ENCODE results near the gene ITPK1.

Gene ITPK1

DNA sequence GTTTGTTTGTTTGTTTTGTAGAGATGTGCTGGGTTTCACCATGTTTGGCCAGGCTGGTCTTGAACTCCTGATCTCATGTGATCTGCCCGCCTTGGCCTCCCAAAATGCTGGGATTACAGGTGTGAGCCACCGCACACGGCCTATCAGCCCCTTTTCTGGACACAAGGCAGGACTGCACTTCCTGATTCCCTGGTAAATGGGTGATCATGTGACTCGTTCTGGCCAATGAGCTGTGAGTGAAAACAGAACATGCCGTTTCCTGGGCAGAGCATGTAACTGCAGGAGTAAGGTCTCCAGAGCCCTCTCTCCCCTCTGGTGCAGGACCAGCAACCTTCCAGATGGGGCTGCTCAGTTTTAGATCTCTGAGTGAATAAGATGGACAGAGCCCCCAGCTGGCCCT lies 92.7 kb downstream of the ITPK1 start:
- no peak for FAIRE-seq

DNA sequence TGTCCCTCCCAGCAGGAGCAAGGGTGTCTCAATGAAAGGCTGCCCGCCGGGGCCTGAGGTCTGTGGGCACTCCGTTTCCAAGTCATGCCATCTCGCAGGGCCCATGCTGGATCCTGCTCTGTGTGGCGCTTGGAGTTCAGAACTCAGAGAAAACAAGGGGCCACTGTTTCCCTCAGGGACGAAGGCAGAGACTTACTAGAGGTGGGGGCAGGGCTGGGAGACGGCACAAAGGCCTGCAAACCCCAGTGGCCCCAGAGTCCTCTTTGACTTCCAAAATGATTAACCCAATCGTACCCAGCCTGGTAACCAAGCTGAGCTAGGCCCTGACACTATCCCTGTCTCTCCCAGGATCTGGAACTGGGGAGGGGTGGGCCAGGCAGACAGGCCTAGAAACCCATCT lies 95.8 kb downstream of the ITPK1 start:
- no peak for FAIRE-seq

DNA sequence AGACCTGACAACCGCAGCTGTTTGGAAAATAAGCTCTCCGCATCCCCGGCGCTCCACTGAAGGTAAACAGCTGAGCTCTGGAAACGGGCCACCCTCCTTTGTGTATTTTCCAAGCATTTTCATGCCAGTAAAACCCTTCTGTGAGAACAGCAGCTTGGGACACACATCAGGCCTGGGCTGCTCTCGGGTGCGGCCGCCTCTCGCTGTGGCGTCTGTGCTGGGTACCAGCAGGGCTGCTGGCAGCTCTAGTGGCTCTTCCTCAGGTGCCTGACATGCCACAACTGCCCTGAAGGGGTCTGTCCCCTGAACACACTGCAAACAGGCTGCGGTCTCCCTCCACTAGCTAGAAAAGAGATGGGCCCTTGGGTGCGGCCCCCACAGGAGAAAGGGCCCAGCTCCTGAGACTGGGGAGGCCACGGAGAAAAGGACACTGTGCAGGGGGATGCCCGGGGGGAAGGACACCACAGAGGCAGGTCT lies 96.3 kb downstream of the ITPK1 start:
- FAIRE-seq = no peak

DNA sequence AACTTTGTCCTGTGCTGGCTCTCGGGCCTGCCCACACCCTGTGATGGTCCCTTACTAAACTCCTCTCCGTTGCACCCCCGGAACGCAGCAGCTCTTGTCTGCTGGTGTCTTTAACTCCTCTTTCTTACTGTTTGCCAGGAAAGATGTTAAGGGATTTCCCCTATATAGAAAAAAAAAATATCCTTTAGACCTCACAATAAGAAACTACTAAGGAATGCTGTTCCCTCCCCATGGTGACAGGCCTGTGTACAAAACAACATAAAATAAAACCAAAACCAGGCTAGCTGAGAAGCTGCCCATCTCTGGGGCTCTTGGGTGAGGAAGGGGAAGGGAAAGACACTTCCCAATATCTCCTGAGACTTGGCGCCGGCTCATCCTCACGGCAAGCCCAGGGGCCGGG lies 97.4 kb downstream of the ITPK1 start:
- no peak for FAIRE-seq

DNA sequence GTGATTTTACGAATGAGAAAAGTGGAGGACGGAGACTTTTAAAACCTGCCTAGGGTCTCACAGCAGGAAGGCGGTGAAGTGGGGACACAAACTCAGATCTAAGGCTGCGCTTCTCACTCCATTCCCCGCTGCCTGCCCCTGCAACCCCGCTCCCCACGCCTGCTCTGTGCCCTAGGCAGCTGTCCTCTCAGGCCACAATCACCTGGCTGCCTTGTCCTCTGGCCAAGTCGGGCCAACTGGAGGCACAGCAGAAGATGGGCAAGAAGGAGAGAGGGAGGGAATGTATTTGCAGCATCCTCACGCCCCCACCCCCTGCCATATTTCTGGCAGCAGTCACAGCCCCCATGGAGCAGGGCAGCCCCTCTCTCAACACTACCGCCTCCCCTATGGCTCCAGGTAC lies 97.8 kb downstream of the ITPK1 start:
- FAIRE-seq = no peak

DNA sequence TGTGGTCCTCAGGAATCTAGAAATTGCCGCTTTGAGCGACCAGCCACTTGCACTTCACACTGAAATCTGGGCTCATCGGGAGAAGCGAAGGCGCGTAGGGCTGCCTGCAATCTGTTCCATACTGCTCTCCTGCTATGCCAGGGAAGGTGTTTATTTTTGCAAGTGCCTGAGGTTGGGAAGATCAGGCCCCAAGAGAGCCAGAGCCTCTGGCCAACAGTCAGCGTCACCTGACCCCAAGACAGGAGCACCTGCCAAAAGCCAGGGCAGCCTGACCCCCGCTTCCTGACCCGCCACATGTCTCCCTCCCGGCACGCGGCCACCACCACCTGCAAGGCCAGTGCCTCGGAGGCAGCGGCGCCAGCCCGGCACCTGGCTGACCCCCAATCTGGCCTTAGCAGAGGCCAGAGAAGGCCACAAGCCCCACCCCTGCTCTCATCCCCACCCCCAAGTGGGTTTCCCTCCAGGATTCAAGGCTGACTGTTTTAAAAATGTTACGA lies 98.4 kb downstream of the ITPK1 start:
- no peak for FAIRE-seq

DNA sequence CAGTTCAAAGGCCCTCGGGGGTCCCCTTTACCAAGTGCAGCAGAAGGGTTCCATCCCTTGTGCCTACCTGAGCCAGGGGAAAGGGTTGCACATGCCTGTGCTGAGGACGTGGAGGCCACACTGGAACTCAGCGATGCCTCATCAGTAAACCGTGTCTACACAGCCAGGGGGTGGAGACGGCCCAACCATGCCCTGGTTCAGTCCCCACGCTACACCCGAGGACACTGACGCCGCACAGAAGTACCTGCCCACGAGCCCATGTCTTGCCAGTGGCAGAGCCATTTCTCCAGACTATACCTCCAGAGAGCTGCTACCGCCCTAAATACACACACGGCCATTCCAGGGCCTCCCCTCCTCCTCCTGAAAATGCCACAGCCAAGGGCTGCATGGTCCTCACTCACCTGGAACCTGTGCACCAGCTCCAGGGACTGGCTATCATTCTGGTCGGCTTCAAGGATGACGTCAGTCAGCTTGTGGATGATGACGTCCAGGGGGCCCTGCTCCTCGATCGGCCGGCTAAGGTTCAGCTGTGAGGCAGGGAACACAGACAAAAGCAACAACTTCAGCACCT lies 99.4 kb downstream of the ITPK1 start:
- FAIRE-seq = no peak

DNA sequence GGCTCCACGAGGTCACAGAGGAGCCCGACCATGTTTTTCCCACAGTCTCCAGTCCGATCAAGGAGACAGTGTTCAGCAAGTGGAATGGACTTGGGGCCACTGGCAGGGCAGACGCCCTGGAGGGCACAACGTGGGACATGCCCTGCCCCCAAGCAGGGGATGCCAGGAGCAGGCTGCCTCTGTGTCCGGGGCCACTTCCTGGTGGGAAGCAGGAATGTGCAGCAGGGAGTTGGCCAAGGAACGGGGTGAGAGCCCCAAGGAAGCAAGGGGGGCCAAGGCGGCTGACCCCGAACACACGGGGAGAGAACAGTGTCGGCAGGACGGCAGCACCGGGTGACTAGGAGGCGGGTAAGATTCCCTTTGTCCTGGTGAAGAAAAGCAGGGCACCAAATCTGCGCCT lies 100.2 kb downstream of the ITPK1 start:
- no peak for FAIRE-seq

DNA sequence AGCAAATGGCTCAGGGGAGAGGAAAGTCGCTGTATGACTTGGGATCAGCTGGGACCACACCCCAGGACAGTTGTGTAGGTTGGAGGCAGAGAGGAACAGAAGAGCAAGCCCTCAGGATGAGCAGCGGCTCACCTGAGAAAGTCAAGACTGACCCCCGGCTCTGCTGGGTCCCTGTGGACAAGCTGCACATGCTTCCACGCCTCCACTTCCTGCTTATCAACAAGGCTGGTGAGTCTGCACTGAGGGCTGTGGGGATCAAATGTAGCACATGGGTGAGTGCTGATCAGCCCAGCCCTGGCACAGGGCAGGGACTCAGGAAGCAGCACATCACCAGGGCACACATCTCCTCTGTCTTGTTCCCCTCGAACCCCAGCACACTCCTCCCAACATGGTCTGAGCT lies 100.7 kb downstream of the ITPK1 start:
- FAIRE-seq = no peak

DNA sequence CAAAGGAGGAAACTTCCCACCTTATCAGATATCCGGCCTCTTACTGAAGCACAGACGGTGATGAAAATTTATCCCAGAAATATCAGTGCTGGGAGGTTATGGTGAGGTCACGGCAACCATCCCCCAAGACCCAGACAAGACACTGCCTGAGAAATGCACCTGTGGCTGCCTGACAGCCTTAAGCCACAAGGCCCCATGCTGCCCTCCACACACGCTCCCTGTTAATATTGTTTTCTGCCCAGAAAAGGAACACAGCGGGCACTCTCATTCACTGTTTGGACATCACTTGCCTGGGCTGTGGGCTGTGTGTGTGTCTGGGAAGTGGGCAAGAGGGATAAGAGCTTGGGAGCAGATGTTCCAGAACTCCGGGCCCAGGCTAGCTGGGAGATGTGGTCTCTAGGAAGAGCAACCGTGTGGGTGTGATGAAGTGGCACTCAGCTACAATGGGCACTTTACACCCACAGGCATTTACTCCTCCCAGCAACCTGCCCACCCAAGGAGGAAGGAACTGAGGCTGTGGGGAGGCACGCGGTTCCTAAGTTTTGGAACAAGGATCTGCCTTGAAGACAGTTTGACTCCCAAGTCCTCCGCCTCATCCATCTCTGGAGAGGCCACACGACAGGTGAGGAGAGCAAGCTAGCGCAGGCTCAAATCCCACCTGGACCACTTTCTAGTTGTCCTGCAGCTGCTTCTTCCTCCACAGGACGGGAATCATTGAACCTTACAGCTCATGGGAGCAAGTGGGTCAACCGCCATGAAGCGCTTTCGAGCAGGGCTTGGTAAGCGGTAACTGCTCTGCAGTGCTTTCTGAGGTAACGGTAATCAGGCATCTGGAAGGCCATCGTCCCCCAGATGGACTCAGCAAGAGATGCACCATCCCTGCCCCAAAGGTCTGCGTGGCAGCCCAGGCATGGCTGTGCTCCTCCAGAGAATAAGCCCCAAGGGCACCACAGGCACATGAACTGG lies 101.4 kb downstream of the ITPK1 start:
- FAIRE-seq = no peak

DNA sequence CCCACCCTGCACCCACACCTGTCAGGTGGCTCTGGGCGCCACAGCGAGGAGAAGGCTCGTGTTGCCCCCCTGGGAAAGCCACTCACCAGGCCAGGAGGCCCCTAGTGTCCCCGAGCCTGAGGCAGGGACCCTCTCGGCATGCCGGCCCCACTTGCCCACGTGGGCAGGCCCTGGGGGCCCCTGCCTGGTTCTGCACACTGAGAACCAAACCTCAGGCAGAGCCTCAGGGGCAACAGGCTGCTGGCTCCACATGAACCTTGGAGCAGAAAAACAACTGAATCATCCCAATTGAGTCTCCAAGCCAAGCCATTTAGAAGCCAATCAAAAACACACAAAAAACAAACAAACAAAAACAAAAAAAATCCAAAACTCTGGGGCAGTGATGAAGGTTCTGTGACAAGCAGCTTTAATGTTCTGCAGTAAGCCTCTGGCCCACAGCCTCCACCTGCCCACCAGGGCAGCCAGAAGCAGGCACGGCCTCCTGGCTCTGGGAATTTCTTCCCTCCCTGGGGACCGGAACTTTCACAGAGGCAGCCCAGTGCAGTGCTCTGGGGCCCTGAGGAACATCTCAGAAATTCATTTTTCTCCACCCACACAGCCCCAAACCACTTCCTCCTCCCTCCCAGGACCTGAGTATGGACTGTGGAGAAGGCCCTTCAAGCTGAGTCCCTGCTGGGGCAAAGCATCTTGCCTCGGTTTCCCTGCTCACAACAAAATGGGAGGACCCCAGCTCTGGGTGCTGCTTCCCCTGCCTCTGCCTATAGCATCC lies 102.6 kb downstream of the ITPK1 start:
- FAIRE-seq = no peak

DNA sequence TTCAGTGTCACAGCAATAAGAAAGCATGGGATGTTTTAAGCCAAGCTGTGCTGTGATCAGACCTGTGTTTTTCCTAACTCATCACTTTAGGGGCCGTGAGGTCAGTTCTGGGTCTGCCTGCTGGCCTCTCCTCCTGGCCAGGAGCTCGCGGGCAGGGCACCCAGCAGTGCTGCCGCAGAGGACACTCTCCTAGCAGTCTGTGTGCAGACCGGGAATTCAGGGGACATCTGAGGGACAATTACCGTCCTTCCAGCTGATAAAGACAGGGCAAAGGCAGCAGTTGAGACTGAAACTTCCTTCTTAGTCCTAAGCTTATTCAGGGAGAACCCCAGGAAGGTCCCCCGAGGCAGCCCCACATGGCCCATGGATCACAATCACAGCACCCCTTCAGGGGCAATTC lies 103.2 kb downstream of the ITPK1 start:
- FAIRE-seq = no peak

DNA sequence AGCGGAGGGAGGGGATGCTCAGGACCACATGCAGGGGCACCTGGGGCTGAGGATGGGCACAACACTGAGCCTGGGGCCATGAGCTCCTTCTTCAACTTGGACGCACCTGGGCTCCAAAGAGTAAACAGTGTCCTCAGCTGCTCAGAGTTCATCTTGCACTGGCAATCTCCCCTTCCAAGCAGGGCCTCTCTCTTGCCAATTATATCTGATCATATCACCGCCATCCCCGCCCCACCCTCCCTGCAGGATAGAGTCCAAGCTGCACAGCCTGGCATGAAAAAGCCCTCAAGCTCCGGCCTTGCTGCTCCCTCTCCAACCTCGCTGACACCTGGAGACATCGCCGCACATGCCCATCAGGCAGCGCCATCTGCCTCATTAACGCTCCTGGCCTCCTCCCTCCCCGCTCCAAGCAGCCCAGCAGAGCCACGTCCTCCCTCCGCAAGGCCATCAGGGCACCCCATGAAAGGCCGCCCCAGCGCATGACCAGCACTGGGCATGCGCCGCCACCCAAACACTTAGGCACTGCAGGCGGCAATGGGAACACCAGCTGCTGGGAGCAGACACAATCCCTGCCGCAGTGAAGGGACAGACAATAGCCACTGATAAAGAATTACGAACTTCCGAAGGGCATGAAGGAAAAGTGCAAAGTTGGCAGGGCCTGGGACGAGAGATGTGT lies 103.9 kb downstream of the ITPK1 start:
- FAIRE-seq = no peak

DNA sequence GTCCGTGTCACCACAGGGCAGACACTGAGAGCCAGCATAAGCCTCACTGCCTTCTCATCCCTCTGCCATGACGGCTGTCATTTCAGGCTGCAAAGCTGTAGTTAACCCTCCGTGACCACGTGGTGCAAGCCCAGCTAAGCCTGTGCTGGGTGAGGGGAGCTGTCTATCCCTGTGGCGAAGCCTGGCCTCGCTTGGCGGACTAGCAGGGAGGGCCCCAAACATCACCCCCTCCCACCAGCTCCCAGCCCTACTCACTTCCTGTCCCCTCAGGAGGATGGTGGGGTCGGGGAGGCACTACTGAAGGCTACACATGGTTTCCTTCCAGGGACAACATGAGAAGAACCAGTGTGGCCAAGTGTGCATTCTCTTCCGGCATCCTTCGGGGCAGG lies 104.6 kb downstream of the ITPK1 start:
- FAIRE-seq = no peak

DNA sequence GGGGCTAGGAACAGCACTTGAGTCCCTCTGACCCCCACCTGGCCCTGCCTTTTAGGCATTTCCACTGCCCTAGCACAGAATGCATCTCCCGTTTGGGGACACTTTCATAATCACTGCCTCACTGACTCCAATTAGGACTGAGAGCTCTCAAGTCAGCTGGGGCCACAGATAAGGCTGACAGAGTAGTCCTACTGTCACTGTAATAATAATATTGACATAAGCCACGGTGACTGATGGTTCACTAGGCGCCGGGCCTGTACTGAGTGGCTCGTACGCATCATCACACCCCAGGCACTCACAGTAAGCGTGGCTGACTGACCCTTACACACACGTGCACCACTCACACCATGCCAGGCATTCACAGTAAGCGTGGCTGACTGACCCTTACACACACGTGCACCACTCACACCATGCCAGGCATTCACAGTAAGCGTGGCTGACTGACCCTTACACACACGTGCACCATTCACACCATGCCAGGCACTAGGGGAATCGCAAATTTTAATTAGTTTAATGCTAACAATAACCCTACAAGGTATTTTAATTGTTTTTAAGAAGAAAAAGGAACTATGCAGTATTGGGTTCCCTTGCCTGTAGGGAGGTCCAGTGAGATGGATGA lies 105.1 kb downstream of the ITPK1 start:
- FAIRE-seq = no peak

DNA sequence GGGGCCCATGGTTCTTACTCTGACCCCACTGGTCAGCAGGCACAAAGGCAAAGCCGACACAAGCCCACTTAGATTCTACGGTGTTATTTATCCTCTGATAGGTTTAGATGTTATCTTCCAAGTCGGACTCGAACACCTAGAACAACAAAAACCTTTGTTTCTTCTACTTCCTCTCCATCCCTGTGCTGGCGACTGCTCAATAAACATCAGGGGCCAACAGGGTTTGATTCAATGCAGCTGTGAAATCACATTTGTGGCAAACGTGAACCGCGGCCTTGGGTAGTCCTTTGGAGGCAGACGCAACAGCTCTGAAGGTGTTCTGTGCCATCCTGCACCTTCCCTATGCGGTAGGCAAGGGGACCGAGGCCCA lies 105.6 kb downstream of the ITPK1 start:
- no peak for FAIRE-seq

DNA sequence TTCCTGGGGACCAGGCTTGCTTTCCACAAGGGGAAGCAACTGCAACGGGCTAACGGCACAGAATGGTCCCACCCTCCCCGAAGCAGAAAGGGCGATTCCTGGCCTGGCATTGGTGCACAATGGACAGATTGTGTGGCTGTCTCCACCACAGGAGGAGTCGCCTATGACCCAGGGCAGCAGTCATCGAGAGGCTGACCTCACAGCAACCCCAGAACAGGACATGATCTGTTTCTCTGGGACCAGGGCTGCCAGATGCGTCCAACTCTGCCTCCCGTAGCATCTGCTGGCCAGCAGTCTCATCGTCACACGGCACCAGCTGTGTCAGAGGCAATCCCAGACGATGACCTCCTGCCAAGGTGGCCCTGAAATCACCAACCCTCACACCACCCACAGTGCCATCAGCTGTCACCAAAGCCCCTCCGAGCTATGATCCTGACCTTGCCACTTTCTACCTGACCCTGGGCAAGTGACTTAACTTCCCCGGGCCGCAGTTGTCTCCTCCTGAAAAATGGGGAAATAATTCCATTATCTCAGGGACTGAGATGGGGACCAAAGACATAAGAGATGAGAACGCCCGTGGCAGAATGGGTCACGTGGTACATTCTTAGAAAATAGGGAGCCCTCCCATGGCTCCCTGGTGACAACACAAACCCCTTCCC lies 106.1 kb downstream of the ITPK1 start:
- no peak for FAIRE-seq

DNA sequence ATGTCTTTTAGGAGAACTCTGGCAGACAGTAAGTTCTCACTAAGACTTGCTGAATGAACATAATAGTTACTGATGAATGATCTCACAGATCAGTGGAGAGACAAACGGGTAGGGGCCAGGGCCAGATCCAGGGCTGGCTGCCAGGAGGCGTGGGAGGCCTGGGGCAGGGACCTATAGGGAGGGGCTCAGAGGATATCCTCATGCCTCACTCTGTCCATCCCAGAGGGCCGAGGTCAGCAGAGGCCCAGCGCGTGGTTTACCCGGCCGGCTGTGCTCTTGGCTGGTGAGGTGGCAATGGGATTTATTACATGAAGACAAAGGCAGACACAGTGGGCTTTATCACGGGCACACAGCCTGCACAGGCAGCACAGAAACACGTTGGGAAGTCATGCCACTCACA lies 107.3 kb downstream of the ITPK1 start:
- no peak for FAIRE-seq

DNA sequence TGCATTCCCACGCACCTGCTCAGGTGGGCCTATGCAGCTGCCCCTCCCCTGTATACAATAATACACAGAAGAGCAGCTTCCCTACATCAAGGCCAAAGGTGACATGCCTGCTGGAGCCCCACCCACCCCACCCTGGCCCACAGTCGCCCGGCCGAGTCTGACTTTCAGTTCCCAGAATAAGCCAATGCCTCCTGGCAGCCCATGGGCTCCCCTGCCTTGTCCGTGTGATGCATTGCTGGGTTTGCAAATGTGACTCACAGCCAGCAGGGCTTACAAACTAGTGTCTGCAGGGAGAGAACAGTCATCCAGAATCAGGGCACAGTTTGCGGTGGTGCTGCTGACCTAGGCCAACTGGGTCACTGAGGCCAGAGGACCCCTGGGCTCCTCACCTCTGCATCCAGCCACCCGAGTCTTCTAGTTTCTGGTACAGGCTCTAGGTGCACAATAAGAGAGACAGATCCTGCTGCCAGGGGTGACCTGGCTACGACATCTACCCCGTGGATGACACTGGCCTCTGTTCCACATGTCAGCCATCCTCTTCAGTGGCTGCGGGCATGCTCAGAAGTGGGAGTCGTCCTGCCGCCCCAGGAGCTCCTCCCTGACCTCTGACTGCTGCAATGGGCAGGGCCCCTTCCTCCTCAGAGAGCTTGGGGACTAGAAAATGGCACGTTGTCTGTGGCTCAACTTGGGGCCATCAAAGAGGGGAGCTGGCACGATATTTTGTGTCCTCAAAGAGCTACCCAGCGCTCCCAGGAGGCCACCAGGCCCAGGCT lies 108.3 kb downstream of the ITPK1 start:
- no peak for FAIRE-seq

DNA sequence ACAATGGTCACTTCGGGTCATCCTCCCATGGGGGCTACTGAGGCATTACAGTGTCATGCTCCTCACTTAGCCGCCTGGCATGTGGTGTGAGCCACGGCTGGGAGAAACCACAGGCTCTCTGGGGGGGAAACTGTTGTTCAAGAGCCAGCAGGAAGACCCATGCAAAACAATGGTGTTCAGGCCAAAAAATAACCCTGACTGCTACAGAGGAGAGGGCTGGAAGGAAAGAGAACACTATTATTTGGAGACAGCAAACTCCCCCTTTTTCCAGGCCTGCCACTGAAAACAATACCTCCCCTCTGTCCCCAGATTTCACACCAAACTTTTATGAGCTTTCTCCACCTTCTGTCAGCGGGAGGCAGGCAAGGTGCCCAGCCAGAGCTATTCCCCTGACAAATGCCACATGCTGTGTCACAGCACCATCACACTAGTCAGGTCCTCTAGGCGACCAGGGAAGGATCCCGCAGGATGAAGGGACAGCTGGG lies 109.1 kb downstream of the ITPK1 start:
- FAIRE-seq = no peak

DNA sequence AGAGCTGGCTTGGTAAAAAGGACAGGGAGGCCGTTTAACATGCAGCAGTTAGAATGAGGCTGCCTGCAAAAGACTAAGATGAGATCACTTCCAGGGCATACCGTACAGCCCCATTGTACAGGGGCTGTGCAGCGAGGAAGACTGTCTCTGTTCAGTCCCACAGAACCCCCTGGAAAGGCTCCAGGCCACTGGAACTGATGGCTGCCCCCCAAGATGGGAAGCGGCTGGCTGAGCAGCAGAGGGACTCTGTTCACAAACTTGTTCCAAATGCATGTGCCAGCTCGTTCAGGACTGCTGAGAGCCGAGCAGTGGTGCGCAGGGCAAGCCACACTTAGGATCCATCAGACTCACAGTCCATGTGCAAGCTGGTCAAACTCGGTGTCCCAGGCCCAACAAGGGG lies 109.9 kb downstream of the ITPK1 start:
- FAIRE-seq = no peak

All from A204.1 (cell line).